ENCODE data around the gene PLIN1.

PLIN1 gene

GRCh38 chr15:89652131-89652530, 27.0 kb downstream of the PLIN1 start:
- FAIRE-seq, result no peak

DNA sequence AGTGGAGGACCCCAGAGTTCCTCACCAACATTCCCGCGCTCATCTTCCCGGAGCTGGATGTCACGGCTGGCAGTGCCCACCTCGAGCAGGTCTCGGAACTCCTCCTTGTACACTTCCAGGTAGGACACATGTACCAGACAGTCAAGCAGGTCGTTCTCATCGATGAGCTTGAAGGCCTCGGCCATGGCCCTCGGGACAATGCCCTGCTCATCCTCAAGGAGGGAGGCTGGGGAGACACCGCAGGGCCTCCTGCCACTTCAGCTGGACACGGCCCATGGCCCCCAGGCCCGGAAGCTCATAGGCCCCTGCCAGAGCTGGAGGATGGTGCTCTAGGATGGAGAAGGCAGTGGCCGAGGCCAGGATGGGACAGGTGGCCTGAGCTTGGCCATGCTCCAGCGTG, 29.5 kb downstream of the PLIN1 start:
- no peak for FAIRE-seq

- no peak for FAIRE-seq
Observed at GRCh38 chr15:89649013-89649625, 30.0 kb downstream of the PLIN1 start.

- no peak for FAIRE-seq
Observed at GRCh38 chr15:89648106-89649012, 30.8 kb downstream of the PLIN1 start.

GRCh38 chr15:89647191-89647851, 31.8 kb downstream of the PLIN1 start:
- FAIRE-seq, result no peak

GRCh38 chr15:89646416-89647141, 32.6 kb downstream of the PLIN1 start:
- no peak for FAIRE-seq

DNA sequence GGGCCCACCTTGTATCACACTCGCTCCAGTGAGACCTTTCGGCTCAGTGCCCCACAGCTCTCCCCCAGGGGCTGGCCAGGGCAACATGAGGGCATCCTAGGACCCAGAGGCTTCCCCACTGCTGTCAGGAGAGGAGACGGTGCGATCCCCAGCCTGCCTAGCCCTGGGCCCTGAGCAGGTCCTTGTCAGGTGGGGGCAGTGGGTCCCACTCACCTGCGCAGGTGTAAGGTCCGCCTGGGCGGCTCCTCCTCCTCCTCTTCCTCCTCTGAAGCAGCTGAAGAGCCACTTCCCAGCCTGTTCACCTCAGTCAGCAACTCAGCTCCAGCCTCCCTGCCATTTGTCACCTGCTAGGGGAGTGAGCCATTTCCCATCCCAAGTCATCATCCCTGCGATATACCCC, 33.5 kb downstream of the PLIN1 start:
- no peak for FAIRE-seq

- FAIRE-seq, result no peak
Observed at GRCh38 chr15:89642106-89642505, 37.1 kb downstream of the PLIN1 start.

GRCh38 chr15:89641053-89641452, 38.1 kb downstream of the PLIN1 start:
- FAIRE-seq, result no peak

DNA sequence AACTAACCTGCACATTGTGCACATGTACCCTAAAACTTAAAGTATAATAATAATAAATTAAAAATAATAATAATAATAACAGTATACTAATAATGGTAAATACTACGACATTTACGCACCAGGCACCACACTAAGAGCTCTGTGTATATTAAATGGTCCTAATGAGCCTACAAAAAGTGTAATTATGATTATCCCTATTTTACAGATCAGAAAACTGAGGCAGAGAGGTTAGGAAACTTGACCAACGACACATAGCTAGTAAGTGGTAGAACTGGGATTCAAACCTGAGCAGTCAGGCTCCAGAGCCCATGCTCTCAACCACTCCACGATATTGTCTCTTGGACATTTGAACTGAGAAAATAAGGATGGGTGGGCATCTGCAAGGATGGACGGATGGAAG, 38.9 kb downstream of the PLIN1 start:
- FAIRE-seq, result no peak

DNA sequence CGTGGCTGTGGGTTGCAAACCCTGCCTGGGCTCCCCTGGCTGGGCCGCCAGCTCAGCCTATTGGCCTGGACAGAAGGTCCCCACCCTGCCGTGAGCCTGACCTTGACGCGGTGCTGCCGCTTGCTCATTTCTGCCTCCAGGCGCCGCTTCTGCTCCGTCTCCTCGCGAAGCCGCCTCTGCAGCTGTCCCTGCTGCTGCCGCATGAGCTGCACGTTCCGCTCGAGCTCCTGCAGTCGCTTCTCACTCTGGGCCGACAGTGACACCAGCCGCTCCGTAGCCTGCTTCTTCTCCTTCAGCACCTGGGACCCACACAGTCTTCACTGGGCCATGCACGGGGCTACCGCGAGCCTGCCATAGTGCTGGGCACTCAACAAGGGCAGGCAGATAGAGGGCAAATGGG, 45.6 kb downstream of the PLIN1 start:
- no peak for FAIRE-seq

- no peak for FAIRE-seq
Observed at GRCh38 chr15:89632563-89633430, 46.4 kb downstream of the PLIN1 start.

DNA sequence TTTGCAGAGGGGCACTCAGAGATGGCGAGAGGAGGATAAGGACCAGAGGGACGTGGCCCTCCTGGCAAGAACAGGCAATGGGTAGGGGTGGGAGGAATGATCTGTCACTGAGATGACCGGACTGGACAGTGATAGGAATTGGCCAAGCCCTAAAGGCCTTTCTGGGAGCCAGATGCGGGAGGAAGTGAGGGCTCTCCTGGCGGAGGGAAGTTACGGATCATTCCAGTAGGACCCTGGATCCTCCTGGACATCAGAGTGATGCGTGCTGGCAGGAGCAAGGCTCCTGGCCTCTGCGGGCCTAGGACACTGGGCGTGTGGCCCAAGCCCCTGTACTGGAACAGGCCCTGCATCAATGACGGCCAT, 47.3 kb downstream of the PLIN1 start:
- no peak for FAIRE-seq

GRCh38 chr15:89630974-89631901, 47.9 kb downstream of the PLIN1 start:
- FAIRE-seq, result no peak

DNA sequence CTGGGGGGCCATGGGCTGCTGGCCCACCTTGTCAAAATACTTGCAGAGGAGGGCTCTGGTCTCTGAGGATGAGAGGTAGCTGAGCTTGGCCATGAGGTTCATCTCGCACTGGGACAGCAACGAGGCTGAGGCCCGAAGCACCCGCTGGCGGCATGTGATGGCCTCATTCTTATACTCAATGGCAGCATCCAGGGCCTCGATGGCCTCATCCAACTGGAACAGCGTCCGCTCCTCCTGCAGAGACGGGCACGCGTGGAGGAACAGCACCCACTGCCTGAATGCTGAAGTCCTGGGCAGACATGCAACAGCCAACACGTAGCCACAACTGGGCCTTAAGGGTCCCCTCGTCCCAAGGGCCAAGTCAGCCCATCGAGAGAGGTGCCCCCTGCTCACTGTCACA, 48.9 kb downstream of the PLIN1 start:
- FAIRE-seq, result no peak

DNA sequence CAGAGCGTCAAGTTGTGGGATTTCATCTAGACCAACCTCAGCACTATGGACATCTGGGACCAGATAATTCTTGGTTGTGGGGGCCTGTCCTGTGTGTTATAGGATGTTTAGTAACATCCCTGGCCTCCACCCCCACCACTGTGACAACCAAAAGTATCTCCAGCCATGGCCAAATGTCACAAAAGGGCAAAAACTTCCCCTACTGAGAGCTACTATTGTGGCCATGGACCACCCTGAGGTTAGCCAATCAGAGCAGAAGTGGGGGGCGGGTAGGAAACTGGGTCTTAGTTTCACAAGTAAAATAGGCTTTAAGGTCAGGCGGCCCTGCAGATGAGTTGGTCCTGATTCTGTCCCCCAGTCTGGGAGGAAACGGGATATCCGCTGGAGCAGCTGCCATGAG, 49.3 kb downstream of the PLIN1 start:
- FAIRE-seq, result no peak

GRCh38 chr15:89628806-89629715, 50.1 kb downstream of the PLIN1 start:
- no peak for FAIRE-seq

DNA sequence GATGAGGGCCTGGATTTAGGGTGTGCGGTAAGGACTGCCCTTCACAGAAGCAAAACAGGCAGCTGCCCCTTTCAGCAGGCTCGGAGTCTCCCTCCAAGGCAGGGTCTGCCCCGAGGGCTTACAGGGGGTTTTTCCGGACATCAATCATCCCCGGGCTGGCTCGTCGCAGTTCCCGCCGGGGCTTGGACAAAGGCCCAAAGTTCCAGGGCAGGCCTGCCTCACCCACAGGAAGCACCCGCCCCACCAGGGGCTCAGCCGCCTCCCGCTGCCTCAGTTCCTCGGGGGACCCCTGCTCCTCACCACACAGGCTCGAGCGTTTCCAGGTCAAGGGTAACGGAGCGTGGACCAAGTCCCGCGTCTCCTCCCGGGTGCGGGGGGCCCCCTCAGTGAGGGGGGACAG, 50.9 kb downstream of the PLIN1 start:
- FAIRE-seq, result no peak

DNA sequence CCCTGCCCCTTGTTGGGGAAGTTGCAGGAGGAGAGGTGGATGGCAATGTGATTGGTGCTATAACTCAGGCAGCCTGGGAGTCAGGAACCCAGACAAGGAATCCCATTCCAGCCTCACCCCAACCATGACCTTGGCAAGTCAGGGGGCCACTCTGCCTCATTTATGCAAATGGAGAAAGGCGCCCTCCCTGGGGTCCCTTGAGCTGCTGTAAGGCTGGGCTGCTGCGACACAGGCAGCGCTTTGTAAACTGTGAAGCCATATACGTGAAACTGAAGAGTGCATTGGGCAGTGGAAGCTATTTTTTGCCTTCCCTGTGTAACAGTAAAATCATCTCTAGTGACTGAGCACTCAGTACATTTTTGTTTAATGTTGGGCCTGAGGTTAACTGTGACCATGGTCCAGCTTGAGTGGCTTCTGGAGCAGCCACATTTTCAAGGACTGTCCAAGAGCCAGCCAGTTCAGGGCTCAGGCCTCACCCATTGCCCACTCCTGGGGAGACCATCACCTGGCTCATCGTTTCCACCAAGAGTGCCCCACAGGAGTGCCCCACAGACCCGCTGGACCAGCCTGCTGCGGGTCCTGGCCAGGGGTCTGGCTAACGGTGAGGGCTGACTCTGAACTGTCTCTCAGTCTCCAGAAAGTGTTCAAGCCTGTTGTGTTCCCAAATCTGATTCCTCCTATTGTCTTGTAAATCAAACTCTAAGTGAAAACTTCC, 51.8 kb downstream of the PLIN1 start:
- FAIRE-seq, result no peak

Measured in TTC549 (cell line).